ENCODE data around the gene LIPC.

- TF ChIP-seq POLR2A (IDR thresholded peaks at IDR 0.05) (no peak), CTCF (IDR thresholded peaks at IDR 0.05) (no peak)
These were observed 59.2 kb downstream of the LIPC start for GRCh38 chr15:58490888-58491473.

Measured in thyroid gland (tissue), 4 donors.